A549 treated with DMSO at 1 μM for 4 hours (cell line): ENCODE measurements around the gene DAPK1. TPM values are rescaled to one million over a fixed set of nuclear protein-coding genes. Genes with fewer than 3 reads are reported as not detected.

ENCODE experiments used
- total RNA-seq: library from RNA; stranded (reverse); fragments of 200-300 nt; extraction: Qiagen RNA extraction; gene quantifications from 5 replicates; pipeline ENCODE4 v1.2.3, GENCODE V29; 2022; ENCODE audit warnings: low read depth

DAPK1 gene
- 14.3 to 22.1 TPM (median 20.1 TPM) in 5 replicates for total RNA-seq

DNA sequence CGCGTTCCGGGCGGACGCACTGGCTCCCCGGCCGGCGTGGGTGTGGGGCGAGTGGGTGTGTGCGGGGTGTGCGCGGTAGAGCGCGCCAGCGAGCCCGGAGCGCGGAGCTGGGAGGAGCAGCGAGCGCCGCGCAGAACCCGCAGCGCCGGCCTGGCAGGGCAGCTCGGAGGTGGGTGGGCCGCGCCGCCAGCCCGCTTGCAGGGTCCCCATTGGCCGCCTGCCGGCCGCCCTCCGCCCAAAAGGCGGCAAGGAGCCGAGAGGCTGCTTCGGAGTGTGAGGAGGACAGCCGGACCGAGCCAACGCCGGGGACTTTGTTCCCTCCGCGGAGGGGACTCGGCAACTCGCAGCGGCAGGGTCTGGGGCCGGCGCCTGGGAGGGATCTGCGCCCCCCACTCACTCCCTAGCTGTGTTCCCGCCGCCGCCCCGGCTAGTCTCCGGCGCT, at the start of gene DAPK1:
DAPK1 (plus strand) TSS at position 264 of the 442 bp plus-strand sequence. CDS start 1,211 bp downstream, outside the sequence.

DNA sequence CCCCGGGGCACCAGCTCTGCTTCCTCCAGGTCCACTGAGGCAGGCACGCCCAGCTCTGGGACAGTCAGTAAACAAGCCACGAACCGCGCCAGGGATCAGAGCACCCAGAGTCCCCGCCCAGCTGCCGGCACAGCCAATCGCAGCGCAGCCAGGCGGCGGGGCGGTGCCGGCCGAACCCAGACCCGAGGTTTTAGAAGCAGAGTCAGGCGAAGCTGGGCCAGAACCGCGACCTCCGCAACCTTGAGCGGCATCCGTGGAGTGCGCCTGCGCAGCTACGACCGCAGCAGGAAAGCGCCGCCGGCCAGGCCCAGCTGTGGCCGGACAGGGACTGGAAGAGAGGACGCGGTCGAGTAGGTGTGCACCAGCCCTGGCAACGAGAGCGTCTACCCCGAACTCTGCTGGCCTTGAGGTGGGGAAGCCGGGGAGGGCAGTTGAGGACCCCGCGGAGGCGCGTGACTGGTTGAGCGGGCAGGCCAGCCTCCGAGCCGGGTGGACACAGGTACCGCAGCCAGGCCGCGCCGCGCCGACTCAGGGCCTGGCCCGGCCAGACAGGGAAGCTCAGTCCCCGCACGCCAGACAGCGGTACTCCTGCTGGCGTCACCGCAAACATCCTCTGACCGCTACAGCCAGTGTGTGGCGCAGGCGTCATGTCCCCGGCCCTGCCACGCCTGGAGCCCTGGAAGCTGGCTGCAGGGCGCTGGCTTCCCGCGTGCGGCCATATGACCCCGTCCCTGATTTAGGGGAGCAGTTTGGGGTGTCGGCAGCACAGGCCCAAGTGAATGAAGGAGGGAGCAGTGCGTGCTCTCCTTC, 228.4 kb downstream of the DAPK1 start, which contains the start of gene CTSL:
CTSL (plus strand) TSS at position 220 of the 810 bp plus-strand sequence. CDS start 1,485 bp downstream, outside the sequence.

Other genes starting within 250 kb of the DAPK1 start
- 857 to 1,064 TPM (median 931 TPM) in 5 replicates for gene CTSL, start 228.3 kb downstream of the DAPK1 start, total RNA-seq